ENCODE measurements around the gene TBPL1.

The TBPL1 gene

GRCh38 chr6:134022650-134023049 lies 69.6 kb downstream of the TBPL1 start:
- no peak for TF ChIP-seq CTCF (IDR thresholded peaks at IDR 0.05; ENCODE audit: low read depth, low read length, missing control alignments)
- no peak for DNase-seq (ENCODE audit: extremely low read depth, low read depth)
- H3K4me3 ChIP-seq (replicated peaks; ENCODE audit: low read depth, low read length): no peak overlapping the region

- no peak for TF ChIP-seq CTCF (IDR thresholded peaks at IDR 0.05; ENCODE audit: low read depth, low read length, missing control alignments)
- no peak for DNase-seq (ENCODE audit: extremely low read depth, low read depth)
Observed at GRCh38 chr6:134026597-134026996, 73.6 kb downstream of the TBPL1 start.

GRCh38 chr6:134028438-134028837 lies 75.4 kb downstream of the TBPL1 start:
- TF ChIP-seq CTCF (IDR thresholded peaks at IDR 0.05; ENCODE audit: low read depth, low read length, missing control alignments): no peak
- DNase-seq (ENCODE audit: extremely low read depth, low read depth): no peak
- no peak overlapping the region for H3K4me3 ChIP-seq (replicated peaks; ENCODE audit: low read depth, low read length)

More at GRCh38 chr6:134026597-134026996, 73.6 kb downstream of the TBPL1 start:
- H3K4me3 ChIP-seq (replicated peaks; ENCODE audit: low read depth, low read length): no peak overlapping the region

- DNase-seq (ENCODE audit: extremely low read depth, low read depth): no peak
- TF ChIP-seq CTCF (IDR thresholded peaks at IDR 0.05; ENCODE audit: low read depth, low read length, missing control alignments): no peak
- no peak overlapping the region for H3K4me3 ChIP-seq (replicated peaks; ENCODE audit: low read depth, low read length)
Observed at GRCh38 chr6:134029495-134030455, 76.8 kb downstream of the TBPL1 start.

- H3K4me3 ChIP-seq (replicated peaks; ENCODE audit: low read depth, low read length): no peak overlapping the region
- TF ChIP-seq CTCF (IDR thresholded peaks at IDR 0.05; ENCODE audit: low read depth, low read length, missing control alignments): no peak
- DNase-seq (ENCODE audit: extremely low read depth, low read depth): no peak
Observed at GRCh38 chr6:134031696-134032255, 78.8 kb downstream of the TBPL1 start.

- no peak for TF ChIP-seq CTCF (IDR thresholded peaks at IDR 0.05; ENCODE audit: low read depth, low read length, missing control alignments)
- no peak overlapping the region for H3K4me3 ChIP-seq (replicated peaks; ENCODE audit: low read depth, low read length)
- no peak for DNase-seq (ENCODE audit: extremely low read depth, low read depth)
Observed at GRCh38 chr6:134034478-134034877, 81.5 kb downstream of the TBPL1 start.

Data from HFF-Myc (cell line).